ENCODE results near the gene IKZF2.

Gene IKZF2

DNA sequence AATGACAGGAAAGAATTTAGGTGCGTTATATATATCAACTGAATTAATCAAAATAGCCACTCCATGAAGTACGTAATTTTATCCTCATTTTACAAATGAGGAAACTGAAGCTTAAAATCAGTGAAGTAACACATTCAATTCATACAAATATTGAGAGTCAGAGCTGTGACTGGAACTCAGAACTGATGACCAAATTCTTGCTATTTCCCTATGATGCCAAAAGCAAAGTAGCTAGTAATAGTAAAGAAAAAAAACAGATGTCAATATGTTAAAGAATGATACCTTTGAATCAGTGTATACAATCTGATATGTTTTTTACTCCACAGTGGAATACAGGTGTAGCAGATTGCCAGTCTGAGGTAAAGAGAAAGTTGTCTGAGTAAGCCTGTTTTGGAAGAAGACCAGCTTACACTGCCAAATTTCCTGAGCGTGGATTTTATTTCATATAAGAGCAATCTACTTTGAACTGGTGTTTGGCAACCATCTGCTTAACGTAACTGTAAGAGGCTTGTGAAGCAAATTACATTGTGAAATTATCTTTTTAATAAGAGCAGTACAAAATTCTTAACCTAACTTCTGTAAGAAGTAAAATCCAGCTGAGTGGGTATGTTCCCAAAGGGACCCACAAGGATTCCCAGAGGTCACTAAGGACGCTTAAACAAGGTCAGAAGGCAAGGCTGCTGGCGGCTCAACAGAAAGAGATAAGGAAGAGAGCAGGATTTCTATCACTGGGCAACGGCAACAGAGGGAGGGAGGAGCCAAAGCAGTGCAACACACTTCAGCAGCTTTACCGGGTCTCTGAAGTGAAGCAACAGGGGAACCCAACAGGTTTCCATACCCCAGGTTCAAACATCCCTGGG, 85.6 kb downstream of the IKZF2 start:
- TF ChIP-seq, protein P1, sequence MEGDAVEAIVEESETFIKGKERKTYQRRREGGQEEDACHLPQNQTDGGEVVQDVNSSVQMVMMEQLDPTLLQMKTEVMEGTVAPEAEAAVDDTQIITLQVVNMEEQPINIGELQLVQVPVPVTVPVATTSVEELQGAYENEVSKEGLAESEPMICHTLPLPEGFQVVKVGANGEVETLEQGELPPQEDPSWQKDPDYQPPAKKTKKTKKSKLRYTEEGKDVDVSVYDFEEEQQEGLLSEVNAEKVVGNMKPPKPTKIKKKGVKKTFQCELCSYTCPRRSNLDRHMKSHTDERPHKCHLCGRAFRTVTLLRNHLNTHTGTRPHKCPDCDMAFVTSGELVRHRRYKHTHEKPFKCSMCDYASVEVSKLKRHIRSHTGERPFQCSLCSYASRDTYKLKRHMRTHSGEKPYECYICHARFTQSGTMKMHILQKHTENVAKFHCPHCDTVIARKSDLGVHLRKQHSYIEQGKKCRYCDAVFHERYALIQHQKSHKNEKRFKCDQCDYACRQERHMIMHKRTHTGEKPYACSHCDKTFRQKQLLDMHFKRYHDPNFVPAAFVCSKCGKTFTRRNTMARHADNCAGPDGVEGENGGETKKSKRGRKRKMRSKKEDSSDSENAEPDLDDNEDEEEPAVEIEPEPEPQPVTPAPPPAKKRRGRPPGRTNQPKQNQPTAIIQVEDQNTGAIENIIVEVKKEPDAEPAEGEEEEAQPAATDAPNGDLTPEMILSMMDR (IDR thresholded peaks at IDR 0.05), result no peak

DNA sequence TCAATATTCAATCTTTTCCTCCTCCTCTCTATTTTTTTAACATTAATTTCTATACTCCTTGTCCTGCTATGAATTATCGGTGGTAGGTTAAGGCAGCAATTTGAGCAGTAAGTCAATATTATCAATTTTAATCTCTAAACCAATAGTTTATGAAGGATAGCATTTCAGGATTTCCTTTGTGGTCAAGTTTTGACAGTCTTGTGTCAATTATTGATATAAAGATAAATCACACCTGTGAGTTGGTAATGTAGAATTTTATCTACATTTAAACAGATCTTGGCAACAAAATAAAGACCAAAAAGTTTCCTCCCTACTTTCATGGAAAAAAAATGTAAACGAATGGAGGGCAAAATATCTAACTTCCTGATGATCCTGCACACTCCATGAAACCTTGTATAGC, 87.3 kb downstream of the IKZF2 start:
- TF ChIP-seq, protein P1 (IDR thresholded peaks at IDR 0.05), result no peak

DNA sequence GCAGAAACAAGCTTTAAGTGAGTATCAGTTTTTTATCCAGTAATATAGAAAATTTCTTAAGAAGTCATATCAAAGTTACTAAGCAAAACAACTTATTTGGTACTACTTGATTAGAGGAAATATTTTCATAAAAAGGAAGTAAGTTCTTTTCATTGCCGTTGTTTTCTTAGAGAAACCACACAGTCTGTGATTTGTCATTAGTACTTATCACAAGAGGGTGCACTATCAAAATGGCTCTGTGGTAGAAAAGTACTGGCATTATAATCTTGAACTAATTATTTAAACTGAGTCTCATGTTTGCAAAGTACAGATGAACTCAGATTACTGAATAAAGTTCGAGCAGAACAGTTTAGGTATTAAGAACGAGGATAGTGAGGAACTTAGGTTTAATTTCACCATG, 93.4 kb downstream of the IKZF2 start:
- TF ChIP-seq, protein P1 (IDR thresholded peaks at IDR 0.05), result no peak

DNA sequence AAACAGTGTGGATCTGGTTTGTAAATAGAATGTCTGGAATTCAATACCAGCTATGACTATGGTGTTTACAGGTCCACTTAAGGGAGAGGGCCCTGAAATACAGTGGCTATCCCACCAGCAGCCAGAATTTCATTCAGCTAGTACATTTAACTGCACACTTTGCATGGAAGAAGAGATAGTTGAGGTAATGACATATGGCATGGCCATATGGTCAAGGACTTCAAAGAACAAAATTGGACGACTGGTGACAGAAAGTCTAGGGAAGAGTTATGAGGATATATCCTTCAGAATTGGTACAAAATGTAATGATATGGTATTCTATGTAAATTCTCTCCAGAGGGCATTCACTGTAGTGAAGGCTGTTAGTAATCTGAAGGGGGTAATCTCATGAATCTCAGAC, 105.0 kb downstream of the IKZF2 start:
- TF ChIP-seq, protein P1 (IDR thresholded peaks at IDR 0.05), result no peak

DNA sequence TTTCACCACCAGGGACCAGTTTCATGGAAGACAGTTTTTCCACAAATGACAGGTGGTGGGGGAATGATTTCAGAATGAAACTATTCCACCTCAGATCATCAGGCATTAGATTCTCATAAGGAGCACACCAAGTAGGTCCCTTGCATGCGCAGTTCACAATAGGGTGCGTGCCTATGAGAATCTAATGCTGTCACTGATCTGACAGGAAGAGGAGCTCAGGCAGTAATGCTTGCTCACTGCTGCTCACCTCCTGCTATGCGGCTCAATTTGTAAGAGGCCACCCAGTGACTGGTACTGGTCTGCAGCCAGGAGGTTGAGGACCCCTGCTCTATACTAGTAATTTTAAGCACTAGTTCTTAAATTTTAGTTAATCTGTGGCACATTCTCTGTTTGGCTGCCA, 107.8 kb downstream of the IKZF2 start:
- TF ChIP-seq, protein P1 (IDR thresholded peaks at IDR 0.05), result no peak

DNA sequence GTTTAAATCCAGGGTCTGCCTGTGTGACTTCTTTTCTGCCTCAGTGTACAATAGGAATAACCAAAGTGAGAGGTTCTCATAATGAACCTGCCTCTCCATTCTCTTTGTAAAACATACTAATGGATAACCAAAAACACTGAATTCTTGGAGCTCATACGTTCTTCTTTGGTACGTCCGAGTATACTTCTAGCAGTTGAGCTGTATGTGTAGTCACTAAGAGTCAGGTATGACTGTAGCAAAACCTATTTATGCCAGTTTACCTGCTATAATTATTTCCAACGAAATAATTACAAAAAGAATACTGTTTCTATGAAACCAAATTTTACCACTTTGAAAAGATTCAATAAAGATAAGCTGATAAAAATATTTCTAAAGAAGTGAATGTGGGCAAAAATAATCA, 109.2 kb downstream of the IKZF2 start:
- TF ChIP-seq, protein P1 (IDR thresholded peaks at IDR 0.05), result no peak

DNA sequence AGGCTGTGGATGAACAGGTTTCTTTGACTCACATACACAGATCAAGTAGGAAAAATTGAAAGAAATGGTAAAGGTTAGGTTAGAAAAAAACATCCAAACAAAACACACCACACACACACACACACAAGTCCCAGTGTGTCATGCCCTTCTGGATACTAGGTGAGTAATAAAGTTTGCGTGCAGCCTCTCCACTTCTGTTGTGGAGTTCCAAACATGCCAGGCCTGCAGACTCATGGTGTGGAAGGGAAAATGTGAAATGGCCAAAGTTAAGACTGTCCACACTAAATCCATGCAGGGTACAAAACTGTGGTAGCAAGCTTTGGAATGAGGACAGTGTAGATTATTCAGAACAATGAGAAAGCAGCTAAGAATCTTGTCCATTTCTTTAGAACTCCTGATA, 114.6 kb downstream of the IKZF2 start:
- TF ChIP-seq, protein P1 (IDR thresholded peaks at IDR 0.05), result no peak
